COLO829 (cell line): ENCODE results near the gene C16orf74.

Experiments used
- DNase-seq: peaks from one replicate; pipeline ENCODE4 v3.0.0; 2012; ENCODE audit warnings: low spot score

The C16orf74 gene

DNA sequence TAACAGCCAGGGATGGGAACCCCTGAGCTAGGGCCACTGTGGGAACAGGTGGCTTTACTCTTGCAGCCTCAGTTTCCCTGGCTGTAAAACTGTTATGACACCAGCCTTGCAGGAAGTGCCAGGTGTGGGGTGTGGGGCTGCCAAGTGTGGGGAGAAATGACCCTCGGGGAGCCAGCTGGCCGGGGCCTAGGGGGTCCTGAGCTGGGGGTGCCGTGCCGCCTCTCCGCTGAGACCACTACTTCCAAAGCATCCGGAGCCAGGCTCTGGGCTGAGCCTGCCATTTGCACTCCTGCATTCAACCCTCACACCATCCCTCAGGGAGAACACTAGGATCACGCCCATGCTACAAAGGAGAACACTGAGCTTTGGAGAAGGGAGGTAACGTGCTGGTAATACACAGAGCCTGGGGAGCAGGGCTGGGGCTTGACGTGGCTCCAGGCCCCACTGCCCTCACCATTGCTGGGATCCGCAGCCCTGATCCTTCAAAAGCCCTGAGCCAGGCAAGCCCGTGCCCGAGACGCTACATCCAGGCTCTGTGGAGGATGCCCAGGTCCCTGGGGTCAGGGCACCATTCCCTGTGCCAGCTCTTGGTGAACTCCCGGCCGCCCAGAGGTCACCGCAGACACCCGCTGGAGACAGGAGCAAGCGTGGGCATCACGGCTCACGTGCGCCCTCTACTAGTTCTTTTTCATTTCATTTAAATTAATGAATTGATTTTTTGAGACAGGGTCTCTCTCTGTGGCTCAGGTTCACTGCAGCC, 33.3 kb downstream of the C16orf74 start:
- peak; percentile 48 for DNase-seq

- peak; percentile 79 for DNase-seq
These were observed 34.2 kb downstream of the C16orf74 start for GRCh38 chr16:85716680-85717038.

DNA sequence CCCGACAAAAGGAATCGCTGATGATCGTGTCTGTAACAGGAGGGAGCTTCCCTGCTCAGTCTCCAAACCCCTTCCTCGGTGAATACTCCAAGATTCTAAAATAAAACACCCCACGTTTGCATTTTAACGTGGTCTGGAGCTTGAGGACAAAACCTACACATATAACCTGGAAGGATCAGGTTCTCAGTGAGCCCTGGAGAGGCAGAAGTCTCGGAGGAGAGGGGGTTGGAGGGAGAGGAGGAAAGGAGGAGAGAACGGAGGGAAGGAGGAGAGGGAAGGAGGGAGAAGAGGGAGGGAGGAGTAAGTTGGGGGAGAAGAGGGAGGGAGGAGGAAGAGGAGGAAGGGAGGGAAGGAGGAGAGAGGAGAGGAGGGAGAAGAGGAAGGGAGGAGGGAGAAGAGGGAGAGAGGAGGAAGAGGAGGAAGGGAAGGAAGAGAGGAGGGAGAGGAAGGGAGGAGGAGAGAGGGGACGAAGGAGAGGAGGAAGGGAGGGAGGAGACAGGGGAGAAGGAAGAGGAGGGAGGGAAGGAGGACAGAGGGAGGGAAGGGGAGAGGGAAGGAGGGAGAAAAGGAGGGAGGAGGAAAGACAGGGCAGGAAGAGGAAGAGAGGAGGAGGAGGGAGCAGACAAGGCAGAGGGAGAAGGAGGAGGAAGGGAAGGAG, 34.7 kb downstream of the C16orf74 start:
- no peak for DNase-seq

- DNase-seq: no peak
These were observed 35.5 kb downstream of the C16orf74 start for GRCh38 chr16:85715169-85716021.

DNA sequence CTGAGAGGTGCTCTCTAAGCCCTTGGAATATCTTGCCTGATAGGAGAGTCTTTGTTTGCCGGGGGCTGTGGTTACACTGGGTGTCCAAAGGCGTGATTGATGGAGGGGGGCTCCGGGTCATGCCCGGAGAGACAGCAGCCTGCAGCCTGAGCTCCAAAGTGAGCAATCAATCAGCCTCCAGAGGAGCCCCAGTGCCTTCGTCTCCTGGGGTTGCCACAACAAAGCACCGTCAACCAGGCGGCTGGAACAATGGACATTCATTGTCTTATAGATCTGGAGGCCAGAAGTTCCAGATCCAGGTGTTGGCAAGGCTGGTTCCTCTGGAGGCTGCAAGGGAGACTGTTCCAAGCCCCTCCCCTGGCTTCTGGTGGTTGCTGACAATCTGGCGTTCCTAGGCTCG, 38.1 kb downstream of the C16orf74 start:
- no peak for DNase-seq

- DNase-seq: no peak
These were observed 38.8 kb downstream of the C16orf74 start for GRCh38 chr16:85711982-85712587.

DNA sequence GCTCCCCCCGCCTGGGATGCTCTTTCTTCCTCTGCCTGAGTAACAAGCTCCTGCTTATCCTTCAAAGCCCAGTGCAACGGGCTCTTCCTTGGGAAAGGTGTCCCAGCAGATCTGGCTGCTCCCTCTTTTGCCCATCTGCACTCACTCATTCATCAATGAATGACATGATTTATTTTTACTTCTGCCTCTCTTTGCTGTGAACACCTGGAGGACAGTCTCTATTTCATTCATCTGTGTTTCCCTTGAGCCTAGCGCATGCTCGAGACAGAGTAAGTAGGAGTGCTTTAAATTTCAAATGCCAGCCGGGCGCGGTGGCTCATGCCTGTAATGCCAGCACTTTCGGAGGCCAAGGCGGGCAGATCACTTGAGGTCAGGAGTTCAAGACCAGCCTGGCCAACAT, 40.2 kb downstream of the C16orf74 start:
- DNase-seq: no peak

DNA sequence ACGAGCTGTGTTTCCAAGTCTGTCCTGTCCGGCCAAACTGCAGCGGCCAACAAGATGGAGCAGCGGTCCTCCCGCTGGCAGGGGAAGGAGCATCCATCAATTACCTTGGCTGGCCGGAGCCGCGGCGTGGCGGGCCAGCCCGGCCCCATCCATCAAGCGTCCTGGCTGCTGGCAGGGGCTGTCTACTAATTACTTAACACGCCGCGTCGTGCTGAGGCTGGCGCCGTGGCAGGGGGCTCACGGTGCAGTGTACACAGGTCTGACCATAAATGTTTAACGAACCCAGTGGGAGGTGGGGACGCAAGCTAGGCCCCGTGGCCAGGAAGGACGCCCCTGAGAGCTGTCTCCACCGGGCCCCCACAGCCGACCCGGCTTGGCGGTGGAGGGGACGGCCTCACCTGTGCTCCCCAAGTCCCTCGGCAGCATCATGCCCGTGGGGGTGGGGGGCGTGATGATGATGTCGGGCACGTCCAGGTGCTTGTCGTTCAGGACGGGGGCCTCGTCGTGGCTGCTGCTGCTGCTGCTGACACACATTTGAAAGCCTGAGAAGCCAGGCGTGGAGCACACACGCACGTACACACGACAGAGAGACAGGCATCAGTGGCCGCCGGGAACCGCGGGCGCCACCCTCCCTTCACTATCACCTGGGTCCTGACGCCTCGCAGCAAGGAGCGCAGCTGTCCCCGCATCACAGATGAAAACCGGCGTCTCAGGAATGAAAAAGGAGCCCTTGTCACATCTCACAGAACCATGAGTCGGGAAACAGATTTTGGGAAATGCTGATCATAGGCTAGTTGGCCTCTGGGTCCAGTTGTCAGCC, 40.9 kb downstream of the C16orf74 start:
- no peak for DNase-seq

GRCh38 chr16:85708338-85708737, 42.6 kb downstream of the C16orf74 start:
- no peak for DNase-seq

DNA sequence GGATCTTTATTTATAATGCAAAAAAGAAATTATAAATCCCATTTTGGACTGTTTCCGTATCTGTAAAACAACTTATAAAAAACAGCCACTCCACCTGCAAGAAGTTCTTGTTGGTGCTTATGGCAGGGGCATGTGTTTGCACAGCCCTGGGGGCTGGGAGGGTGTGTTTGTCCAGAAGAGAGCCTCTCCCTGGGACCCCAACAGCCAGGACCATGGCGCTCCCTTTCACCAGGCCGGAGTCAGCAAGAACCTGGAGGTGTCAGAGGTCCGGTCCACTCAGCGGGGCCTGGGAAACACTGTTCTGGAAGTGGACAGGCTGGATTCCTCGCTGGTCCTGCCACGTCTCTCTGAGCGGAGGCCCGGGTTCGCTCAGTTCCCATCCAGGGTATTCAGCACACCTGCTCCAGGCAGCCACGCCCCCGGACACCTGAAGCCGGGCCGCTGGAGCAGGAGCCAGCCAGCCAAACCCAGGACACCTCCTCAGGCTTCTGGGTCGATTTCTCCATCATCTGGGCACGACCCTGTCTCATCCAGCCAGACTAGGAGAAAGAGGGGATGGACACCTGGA, 43.3 kb downstream of the C16orf74 start:
- DNase-seq: no peak

DNA sequence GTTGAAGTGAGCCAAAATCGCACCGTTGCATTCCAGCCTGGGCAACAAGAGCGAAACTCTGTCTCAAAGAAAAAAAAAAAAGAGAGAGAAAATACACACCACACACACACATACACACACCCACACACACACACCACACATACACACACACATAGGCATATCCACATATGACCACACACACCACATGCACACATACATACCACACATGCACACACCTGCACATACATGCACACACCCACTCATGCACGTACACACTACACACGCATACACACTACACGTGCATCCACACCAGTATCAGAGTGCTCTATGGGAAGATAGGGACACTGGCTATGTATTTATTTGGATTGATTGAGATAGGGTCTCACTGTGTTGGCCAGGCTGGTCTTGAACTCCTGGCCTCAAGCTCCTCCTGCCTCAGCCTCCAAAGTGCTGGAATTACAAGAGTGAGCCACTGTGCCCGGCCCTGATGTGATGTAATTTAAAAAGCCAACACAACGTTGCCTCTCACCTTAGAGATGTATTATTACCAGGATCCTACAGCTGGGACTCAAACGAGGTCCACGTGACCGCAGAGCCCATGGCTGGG, 44.4 kb downstream of the C16orf74 start:
- no peak for DNase-seq

GRCh38 chr16:85704900-85705846, 45.7 kb downstream of the C16orf74 start:
- no peak for DNase-seq

DNA sequence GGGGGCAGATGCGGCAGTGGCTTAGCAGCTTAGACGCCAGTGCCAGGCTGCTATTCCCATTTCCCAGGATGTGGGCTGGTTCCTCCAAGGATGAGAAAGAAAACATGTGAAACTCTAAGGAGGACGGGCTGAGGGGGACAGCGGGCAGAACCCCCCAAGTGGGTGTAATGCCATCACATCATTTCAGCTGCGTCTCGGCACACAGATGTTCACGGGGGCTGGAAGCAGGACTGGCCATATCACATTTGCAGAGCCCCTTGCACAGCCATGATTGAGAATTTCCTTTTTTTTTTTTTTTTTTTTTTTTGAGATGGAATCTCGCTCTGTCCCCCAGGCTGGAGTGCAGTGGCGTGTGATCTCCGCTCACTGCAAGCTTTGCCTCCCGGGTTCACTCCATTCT, 46.9 kb downstream of the C16orf74 start:
- no peak for DNase-seq

DNA sequence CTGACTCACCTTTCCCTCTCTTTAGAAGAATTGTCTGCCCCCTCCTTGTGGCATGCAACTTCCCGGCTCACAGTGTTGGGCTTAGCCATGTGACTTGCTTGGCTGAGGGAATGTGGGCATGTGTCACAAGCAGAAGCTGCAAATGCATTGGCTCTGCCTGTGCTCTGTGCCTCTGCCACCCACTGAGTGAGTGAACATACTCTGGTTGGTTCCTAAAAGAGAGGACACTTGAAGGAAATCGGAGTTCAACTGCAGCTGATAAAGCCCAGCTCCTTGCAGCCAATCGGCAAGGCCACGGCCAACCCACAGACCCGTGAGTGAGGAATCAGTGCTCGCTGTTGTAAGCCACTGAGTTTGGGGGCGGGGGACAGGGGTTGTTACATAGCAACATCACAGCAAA, 51.3 kb downstream of the C16orf74 start:
- no peak for DNase-seq

- no peak for DNase-seq
These were observed 51.8 kb downstream of the C16orf74 start for GRCh38 chr16:85698935-85699558.

- no peak for DNase-seq
These were observed 52.4 kb downstream of the C16orf74 start for GRCh38 chr16:85698459-85698891.

DNA sequence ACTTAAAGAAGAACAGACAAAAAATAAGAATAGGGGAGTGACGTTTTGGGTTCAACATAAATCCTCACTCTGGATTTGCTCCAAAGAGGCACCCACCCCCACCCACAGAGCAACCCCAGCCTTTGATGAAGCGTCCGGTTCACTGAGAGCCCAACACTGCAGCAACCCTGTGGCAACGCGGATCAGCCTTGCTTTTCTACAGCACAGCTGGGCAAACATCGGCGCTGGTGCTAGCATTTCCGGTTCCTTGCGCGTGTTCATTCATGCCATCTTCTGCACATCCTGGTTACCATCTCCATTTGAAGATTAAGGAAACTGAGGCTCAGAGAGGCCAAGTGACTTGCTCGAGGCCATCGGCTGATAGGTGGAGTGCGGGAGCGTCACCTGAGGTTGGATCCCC, 53.5 kb downstream of the C16orf74 start:
- DNase-seq: no peak

DNA sequence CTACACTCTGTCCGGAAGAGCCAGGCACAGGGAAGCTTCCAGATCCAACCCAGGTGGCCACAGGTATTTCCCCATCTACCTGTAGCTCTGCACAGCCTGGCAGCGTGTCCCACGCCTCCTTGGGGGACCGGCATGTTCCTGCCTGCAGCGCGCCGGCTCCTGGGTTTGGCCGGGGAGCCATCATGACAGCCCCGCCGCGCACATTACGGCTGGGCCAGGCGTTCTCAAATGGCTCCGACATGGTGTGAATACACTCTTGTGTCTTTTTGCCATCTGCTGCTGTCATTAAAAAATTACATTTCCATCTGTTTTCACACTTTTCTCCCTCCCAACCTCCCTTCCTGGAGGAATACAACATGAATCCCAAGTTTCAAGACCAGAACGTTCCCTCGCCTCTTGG, 54.1 kb downstream of the C16orf74 start:
- DNase-seq: no peak
